ENCODE results near the gene ZNF606. TPM values are rescaled to one million over a fixed set of nuclear protein-coding genes. Genes with fewer than 3 reads are reported as not detected.

ZNF606 gene
- total and polyA plus RNA-seq, 10 of the 15 experiments (the other 5 are each of a cell fraction or from before 2014, with no cell fraction given) = 2.2 to 10.6 (median 7.6) TPM

DNA sequence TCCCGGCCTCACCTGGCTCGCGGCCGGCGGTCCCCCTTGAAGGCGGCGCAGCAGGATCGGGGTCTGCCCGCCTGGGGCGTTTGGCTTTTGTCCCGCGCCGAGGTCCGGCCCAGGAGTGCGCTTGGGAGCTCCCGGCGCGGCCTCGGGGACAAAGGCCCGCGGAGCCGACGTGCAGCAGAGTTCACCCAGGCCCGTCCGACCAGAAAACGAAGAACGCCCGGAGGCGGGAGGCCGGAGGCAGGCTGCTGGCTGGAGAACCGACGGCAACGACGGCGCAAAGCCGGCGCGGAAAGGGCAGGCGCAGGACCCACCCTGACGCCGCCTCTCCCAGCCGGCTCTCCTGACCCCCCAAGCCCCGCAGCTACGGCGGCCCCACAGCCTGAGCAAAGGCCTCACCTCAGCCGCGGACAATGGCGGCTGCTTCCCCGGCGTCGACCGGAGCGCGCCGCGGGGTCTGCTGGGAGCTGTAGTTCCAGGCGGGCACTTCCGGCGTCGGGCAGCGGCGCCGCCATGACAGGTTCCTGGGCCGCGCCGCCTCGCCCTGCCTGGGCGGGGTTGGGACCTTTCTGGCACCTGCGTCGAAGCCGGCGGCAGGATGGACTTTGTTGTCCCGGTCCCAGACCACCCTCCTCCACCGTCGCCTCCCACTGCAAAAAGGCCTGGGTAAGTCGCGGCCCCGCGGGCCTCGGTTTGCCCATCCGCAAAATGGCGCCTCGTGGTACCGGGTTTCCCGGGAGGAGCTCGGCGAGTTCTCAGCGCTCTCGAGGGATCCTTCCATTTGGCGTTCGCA, at the start of gene ZNF606 (continued):
- TF ChIP-seq, protein P1, sequence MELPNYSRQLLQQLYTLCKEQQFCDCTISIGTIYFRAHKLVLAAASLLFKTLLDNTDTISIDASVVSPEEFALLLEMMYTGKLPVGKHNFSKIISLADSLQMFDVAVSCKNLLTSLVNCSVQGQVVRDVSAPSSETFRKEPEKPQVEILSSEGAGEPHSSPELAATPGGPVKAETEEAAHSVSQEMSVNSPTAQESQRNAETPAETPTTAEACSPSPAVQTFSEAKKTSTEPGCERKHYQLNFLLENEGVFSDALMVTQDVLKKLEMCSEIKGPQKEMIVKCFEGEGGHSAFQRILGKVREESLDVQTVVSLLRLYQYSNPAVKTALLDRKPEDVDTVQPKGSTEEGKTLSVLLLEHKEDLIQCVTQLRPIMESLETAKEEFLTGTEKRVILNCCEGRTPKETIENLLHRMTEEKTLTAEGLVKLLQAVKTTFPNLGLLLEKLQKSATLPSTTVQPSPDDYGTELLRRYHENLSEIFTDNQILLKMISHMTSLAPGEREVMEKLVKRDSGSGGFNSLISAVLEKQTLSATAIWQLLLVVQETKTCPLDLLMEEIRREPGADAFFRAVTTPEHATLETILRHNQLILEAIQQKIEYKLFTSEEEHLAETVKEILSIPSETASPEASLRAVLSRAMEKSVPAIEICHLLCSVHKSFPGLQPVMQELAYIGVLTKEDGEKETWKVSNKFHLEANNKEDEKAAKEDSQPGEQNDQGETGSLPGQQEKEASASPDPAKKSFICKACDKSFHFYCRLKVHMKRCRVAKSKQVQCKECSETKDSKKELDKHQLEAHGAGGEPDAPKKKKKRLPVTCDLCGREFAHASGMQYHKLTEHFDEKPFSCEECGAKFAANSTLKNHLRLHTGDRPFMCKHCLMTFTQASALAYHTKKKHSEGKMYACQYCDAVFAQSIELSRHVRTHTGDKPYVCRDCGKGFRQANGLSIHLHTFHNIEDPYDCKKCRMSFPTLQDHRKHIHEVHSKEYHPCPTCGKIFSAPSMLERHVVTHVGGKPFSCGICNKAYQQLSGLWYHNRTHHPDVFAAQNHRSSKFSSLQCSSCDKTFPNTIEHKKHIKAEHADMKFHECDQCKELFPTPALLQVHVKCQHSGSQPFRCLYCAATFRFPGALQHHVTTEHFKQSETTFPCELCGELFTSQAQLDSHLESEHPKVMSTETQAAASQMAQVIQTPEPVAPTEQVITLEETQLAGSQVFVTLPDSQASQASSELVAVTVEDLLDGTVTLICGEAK (IDR thresholded peaks at IDR 0.05; ENCODE audit: borderline replicate concordance) = peak; percentile 81
- TF ChIP-seq CHD4 (IDR thresholded peaks at IDR 0.05) = no peak
- TF ChIP-seq EGR1 (IDR thresholded peaks at IDR 0.05; ENCODE audit: borderline replicate concordance in 1 of 2, low read depth in 2 of 2, low read length in 2 of 2) = peak in 1 of 2 experiments; percentile 5; a peak in 1 of 3 replicates
- TF ChIP-seq SMAD5 (IDR thresholded peaks at IDR 0.05; ENCODE audit: low read depth) = no peak
- TF ChIP-seq STAT1 (conservative IDR thresholded peaks at IDR 0.05) = no peak; the same call in 1 of the 2 replicates
- TF ChIP-seq, protein P2, sequence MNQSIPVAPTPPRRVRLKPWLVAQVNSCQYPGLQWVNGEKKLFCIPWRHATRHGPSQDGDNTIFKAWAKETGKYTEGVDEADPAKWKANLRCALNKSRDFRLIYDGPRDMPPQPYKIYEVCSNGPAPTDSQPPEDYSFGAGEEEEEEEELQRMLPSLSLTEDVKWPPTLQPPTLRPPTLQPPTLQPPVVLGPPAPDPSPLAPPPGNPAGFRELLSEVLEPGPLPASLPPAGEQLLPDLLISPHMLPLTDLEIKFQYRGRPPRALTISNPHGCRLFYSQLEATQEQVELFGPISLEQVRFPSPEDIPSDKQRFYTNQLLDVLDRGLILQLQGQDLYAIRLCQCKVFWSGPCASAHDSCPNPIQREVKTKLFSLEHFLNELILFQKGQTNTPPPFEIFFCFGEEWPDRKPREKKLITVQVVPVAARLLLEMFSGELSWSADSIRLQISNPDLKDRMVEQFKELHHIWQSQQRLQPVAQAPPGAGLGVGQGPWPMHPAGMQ (IDR thresholded peaks at IDR 0.05; ENCODE audit: borderline replicate concordance) = no peak
- no peak for TF ChIP-seq ZNF274 (IDR thresholded peaks at IDR 0.05; ENCODE audit: insufficient read depth, insufficient read length)
- no peak for TF ChIP-seq ZZZ3 (IDR thresholded peaks at IDR 0.05; ENCODE audit: control insufficient read depth, insufficient read length, low read depth)
- TF ChIP-seq PAX8 (IDR thresholded peaks at IDR 0.05) = no peak
- no peak for TF ChIP-seq EP300 (IDR thresholded peaks at IDR 0.05; ENCODE audit: borderline replicate concordance in 1 of 2, control insufficient read depth in 1 of 2, low read depth in 2 of 2, low read length in 2 of 2)
- no peak for TF ChIP-seq RELA (IDR thresholded peaks at IDR 0.05; ENCODE audit: borderline replicate concordance, partially characterized antibody)
- no peak for TF ChIP-seq CBX3 (IDR thresholded peaks at IDR 0.05; ENCODE audit: borderline replicate concordance, low read depth)
- no peak for TF ChIP-seq ATF3 (IDR thresholded peaks at IDR 0.05; ENCODE audit: borderline replicate concordance, extremely low read depth, low read depth, low read length)
- TF ChIP-seq, protein P3, sequence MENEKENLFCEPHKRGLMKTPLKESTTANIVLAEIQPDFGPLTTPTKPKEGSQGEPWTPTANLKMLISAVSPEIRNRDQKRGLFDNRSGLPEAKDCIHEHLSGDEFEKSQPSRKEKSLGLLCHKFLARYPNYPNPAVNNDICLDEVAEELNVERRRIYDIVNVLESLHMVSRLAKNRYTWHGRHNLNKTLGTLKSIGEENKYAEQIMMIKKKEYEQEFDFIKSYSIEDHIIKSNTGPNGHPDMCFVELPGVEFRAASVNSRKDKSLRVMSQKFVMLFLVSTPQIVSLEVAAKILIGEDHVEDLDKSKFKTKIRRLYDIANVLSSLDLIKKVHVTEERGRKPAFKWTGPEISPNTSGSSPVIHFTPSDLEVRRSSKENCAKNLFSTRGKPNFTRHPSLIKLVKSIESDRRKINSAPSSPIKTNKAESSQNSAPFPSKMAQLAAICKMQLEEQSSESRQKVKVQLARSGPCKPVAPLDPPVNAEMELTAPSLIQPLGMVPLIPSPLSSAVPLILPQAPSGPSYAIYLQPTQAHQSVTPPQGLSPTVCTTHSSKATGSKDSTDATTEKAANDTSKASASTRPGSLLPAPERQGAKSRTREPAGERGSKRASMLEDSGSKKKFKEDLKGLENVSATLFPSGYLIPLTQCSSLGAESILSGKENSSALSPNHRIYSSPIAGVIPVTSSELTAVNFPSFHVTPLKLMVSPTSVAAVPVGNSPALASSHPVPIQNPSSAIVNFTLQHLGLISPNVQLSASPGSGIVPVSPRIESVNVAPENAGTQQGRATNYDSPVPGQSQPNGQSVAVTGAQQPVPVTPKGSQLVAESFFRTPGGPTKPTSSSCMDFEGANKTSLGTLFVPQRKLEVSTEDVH (IDR thresholded peaks at IDR 0.05; ENCODE audit: low read depth, partially characterized antibody) = no peak
- TF ChIP-seq E4F1 (IDR thresholded peaks at IDR 0.05; ENCODE audit: borderline replicate concordance, partially characterized antibody) = no peak
- 0 out of 2 replicates have a peak, but pooled peaks have one; percentile 42 for TF ChIP-seq SIN3A (IDR thresholded peaks at IDR 0.05; ENCODE audit: low read depth, low read length)
- no peak for TF ChIP-seq SMAD1 (IDR thresholded peaks at IDR 0.05; ENCODE audit: low read depth, partially characterized antibody)

All from GM12878 (cell line).